ENCODE results near the gene APOL6.

GRCh38 chr22:35638410-35638809 is 9.8 kb upstream of the APOL6 start:
- TF ChIP-seq REST (IDR thresholded peaks at IDR 0.05; ENCODE audit: insufficient replicate concordance, low read depth): no peak
- no peak for TF ChIP-seq POLR2AphosphoS5 (IDR thresholded peaks at IDR 0.05; ENCODE audit: low read depth)
- no peak for TF ChIP-seq CTCF (IDR thresholded peaks at IDR 0.05; ENCODE audit: insufficient read depth, low read length)

Data from HL-60 (cell line).